Neuronal stem cell (in vitro differentiated cells): ENCODE measurements around the gene ADCY7.
A peak's percentile ranks its signal among the peaks of the same experiment; 100 is the strongest.

Experiments
- DNase-seq: peaks from one replicate; pipeline ENCODE4 v3.0.0-alpha.2; 2013; ENCODE audit warnings: low spot score
- H2AFZ ChIP-seq: one replicate; pipeline ENCODE4 v1.6.1; 2013; ENCODE audit warnings: mild to moderate bottlenecking, low read length, inconsistent platforms
- H2AK5ac ChIP-seq: 2 replicates; pipeline ENCODE4 v1.6.1; 2013; ENCODE audit warnings: low read depth, mild to moderate bottlenecking, inconsistent platforms, low read length, moderate library complexity, mixed read lengths
- H2BK120ac ChIP-seq: 2 replicates; pipeline ENCODE4 v1.6.1; 2013; ENCODE audit warnings: low read depth, mild to moderate bottlenecking, inconsistent platforms, low read length, moderate library complexity, mixed read lengths
- H2BK12ac ChIP-seq: one replicate; pipeline ENCODE4 v1.6.1; 2013; ENCODE audit warnings: low read length, inconsistent platforms
- H2BK15ac ChIP-seq: 2 replicates; pipeline ENCODE4 v1.6.1; 2013; ENCODE audit warnings: mild to moderate bottlenecking, low read length, inconsistent platforms, mixed read lengths
- H2BK5ac ChIP-seq: one replicate; pipeline ENCODE4 v1.6.1; 2013; ENCODE audit warnings: inconsistent platforms, mild to moderate bottlenecking, low read length, moderate library complexity
- H3K14ac ChIP-seq: one replicate; pipeline ENCODE4 v1.6.1; 2013; ENCODE audit warnings: low read length, inconsistent platforms
- H3K18ac ChIP-seq: 2 replicates; pipeline ENCODE4 v1.6.1; 2013; ENCODE audit warnings: low read length, inconsistent platforms
- H3K23ac ChIP-seq: 2 replicates; pipeline ENCODE4 v1.6.1; 2013; ENCODE audit warnings: low read depth, mild to moderate bottlenecking, mixed read lengths, low read length, inconsistent platforms; ENCODE audit not compliant: poor library complexity
- H3K27ac ChIP-seq: replicated peaks from 3 replicates; pipeline ENCODE4 v1.5.1; 2013; ENCODE audit warnings: low read length, inconsistent platforms
- H3K27me3 ChIP-seq, 3 experiments: 2 replicates each; pipeline ENCODE4 v1.6.1; 2013; ENCODE audit warnings: low read length in 3 of 3, mild to moderate bottlenecking in 2 of 3, inconsistent platforms in 1 of 3, low read depth in 1 of 3, mixed read lengths in 1 of 3, moderate library complexity in 1 of 3; ENCODE audit not compliant: control insufficient read depth in 3 of 3, insufficient read depth in 3 of 3
- H3K36me3 ChIP-seq, 2 donors: replicated peaks in 1 of 2; 2 replicates each; pipeline ENCODE4 v1.6.1; 2013; ENCODE audit warnings: low read length in 2 of 2; ENCODE audit not compliant: control insufficient read depth in 2 of 2, insufficient read depth in 2 of 2
- H3K4ac ChIP-seq: 2 replicates; pipeline ENCODE4 v1.6.1; 2013; ENCODE audit warnings: inconsistent platforms, mild to moderate bottlenecking, low read length, moderate library complexity
- H3K4me1 ChIP-seq, 2 donors: 1 replicate in 1 of 2; 2 replicates in 1 of 2; pipeline ENCODE4 v1.6.1; 2013; ENCODE audit warnings: low read length in 2 of 2, low read depth in 1 of 2; ENCODE audit not compliant: control insufficient read depth in 2 of 2, insufficient read depth in 1 of 2
- H3K4me2 ChIP-seq: one replicate; pipeline ENCODE4 v1.6.1; 2013; ENCODE audit warnings: mild to moderate bottlenecking, low read length, inconsistent platforms; ENCODE audit not compliant: insufficient read depth, poor library complexity, severe bottlenecking
- H3K4me3 ChIP-seq, 2 donors: 2 replicates each; pipeline ENCODE4 v1.5.1; 2013; ENCODE audit warnings: low read length in 2 of 2, mild to moderate bottlenecking in 2 of 2, inconsistent platforms in 1 of 2, moderate library complexity in 1 of 2
- H3K79me1 ChIP-seq: one replicate; pipeline ENCODE4 v1.6.1; 2013; ENCODE audit warnings: low read depth, mild to moderate bottlenecking, inconsistent platforms, low read length, moderate library complexity
- H3K9ac ChIP-seq: one replicate; pipeline ENCODE4 v1.6.1; 2013; ENCODE audit warnings: mild to moderate bottlenecking, low read depth, low read length, inconsistent platforms; ENCODE audit not compliant: poor library complexity
- H3K9me3 ChIP-seq, 2 donors: replicated peaks in 1 of 2; 2 replicates each; pipeline versions ENCODE3 to v1.6.1; 2013; ENCODE audit warnings: low read length in 2 of 2, mild to moderate bottlenecking in 2 of 2, inconsistent platforms in 1 of 2, low read depth in 1 of 2, mixed read lengths in 1 of 2, moderate library complexity in 1 of 2; ENCODE audit not compliant: control insufficient read depth in 2 of 2, insufficient read depth in 1 of 2
- H4K8ac ChIP-seq: one replicate; pipeline ENCODE4 v1.6.1; 2013; ENCODE audit warnings: low read depth, mild to moderate bottlenecking, inconsistent platforms, low read length, moderate library complexity
- H4K91ac ChIP-seq: one replicate; pipeline ENCODE4 v1.6.1; 2013; ENCODE audit warnings: low read length, low read depth, mild to moderate bottlenecking, inconsistent platforms; ENCODE audit not compliant: poor library complexity
- WGBS, 2 donors: extraction: QIAGEN DNeasy Blood & Tissue Kit; methylation state at CpG; one replicate each; pipeline ENCODE4 v1.1.7; 2013; ENCODE audit warnings: missing lambda C conversion rate in 2 of 2, mixed read lengths in 1 of 2; ENCODE audit not compliant: insufficient read length in 2 of 2, insufficient replicate concordance in 1 of 2; ENCODE audit errors: extremely low coverage in 2 of 2; 5-methylcytosine and 5-hydroxymethylcytosine counted together

Gene ADCY7

DNA sequence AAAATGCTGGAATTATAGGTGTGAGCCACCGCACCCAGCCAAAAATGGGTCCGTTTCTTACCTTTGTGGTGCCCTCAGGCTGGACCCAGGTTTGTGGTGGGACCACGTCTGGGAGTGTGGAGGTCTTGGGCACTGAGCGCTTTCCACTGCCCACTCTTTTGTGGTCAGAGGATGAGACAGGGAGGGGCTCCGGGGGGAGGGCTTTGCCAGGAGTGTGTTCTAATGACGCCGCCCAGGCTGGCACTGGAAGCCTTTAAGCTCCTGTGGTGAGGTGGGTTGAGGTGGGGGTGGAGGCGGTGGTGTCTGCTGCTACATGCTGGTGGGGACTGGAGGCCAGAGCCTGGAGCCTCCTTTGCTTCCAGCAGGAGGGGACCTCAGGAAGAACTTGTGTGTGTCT is 12.8 kb upstream of the ADCY7 start:
- Histone ChIP-seq H3K9me3 (no peaks in the 10 kb centered on the region), H3K18ac (no peak overlapping the region), H3K27me3 (peaks cover 0 to 4% (median 0%) of the 10 kb centered on the region in 3 experiments), H3K9ac (no peak overlapping the region), H2BK120ac (no peak overlapping the region), H2AFZ (peak overlapping the region; percentile 60), H3K4ac (no peak overlapping the region), H3K23ac (no peak overlapping the region), H3K4me1 (peaks cover 9 to 10% of the 10 kb centered on the region in 2 donors), H3K36me3 (no peaks in the 10 kb centered on the region), H3K27ac (no peak overlapping the region), H3K4me2 (no peak overlapping the region), H4K8ac (no peak overlapping the region), H3K4me3 (no peak overlapping the region), H2BK5ac (no peak overlapping the region), H2BK15ac (no peak overlapping the region), H3K14ac (no peak overlapping the region), H2BK12ac (no peak overlapping the region), H2AK5ac (no peak overlapping the region), H3K79me1 (no peaks in the 10 kb centered on the region), H4K91ac (no peak overlapping the region)
- WGBS, 2 donors: no CpG with 5 or more reads among the region's 8 CpGs
- no peak for DNase-seq

GRCh38 chr16:50254072-50254471 is 12.3 kb upstream of the ADCY7 start:
- no peak overlapping the region for H2BK5ac ChIP-seq
- no peak overlapping the region for H3K4ac ChIP-seq
- H2BK15ac ChIP-seq: no peak overlapping the region
- no peaks in the 10 kb centered on the region for H3K79me1 ChIP-seq
- no CpG with 5 or more reads among the region's 7 CpGs for WGBS, 2 donors
- H3K4me1 ChIP-seq: peaks cover 5 to 11% of the 10 kb centered on the region in 2 donors
- no peak overlapping the region for H3K14ac ChIP-seq
- H2BK120ac ChIP-seq: no peak overlapping the region
- H3K4me2 ChIP-seq: no peak overlapping the region
- H3K9me3 ChIP-seq: no peaks in the 10 kb centered on the region
- peak overlapping the region; percentile 60 for H2AFZ ChIP-seq
- no peak overlapping the region for H2BK12ac ChIP-seq
- H3K23ac ChIP-seq: no peak overlapping the region
- no peak for DNase-seq
- H4K91ac ChIP-seq: no peak overlapping the region
- H3K36me3 ChIP-seq: no peaks in the 10 kb centered on the region
- no peak overlapping the region for H4K8ac ChIP-seq
- H3K9ac ChIP-seq: no peak overlapping the region
- no peak overlapping the region for H3K4me3 ChIP-seq
- no peak overlapping the region for H3K27ac ChIP-seq
- H3K18ac ChIP-seq: peak overlapping the region; percentile 38
- H2AK5ac ChIP-seq: no peak overlapping the region
- no peaks in the 10 kb centered on the region for H3K27me3 ChIP-seq

DNA sequence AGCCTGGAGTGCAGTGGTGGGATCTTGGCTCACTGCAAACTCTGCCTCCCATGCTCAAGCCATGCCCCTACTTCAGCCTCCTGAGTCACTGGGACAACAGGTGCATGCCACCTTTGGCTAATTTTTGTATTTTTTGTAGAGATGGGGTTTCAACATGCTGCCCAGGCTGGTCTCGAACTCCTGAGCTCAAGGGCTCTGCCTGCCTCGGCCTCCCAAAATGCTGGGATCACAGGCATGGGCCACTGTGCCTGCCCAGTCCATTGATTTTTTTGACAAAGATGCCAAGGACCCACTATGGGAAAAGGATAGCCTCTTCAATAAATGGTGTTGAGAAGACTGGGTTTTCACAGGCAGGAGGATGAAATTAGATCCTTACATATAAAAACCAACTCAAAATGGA is 10.8 kb upstream of the ADCY7 start:
- H2BK5ac ChIP-seq: no peak overlapping the region
- H3K9ac ChIP-seq: no peak overlapping the region
- H4K8ac ChIP-seq: no peak overlapping the region
- H3K14ac ChIP-seq: no peak overlapping the region
- H3K4ac ChIP-seq: no peak overlapping the region
- H2BK15ac ChIP-seq: no peak overlapping the region
- no peak overlapping the region for H3K4me3 ChIP-seq
- H2AK5ac ChIP-seq: no peak overlapping the region
- H3K27ac ChIP-seq: no peak overlapping the region
- H3K4me1 ChIP-seq: peaks cover 13 to 21% of the 10 kb centered on the region in 2 donors
- H3K9me3 ChIP-seq: no peaks in the 10 kb centered on the region
- H3K23ac ChIP-seq: no peak overlapping the region
- H3K4me2 ChIP-seq: no peak overlapping the region
- no peak overlapping the region for H3K18ac ChIP-seq
- H3K79me1 ChIP-seq: no peaks in the 10 kb centered on the region
- no peak for DNase-seq
- WGBS, 2 donors: no CpG with 5 or more reads among the region's 2 CpGs
- no peaks in the 10 kb centered on the region for H3K27me3 ChIP-seq
- H2BK120ac ChIP-seq: no peak overlapping the region
- H2BK12ac ChIP-seq: no peak overlapping the region
- H2AFZ ChIP-seq: no peak overlapping the region
- H4K91ac ChIP-seq: no peak overlapping the region
- no peaks in the 10 kb centered on the region for H3K36me3 ChIP-seq

DNA sequence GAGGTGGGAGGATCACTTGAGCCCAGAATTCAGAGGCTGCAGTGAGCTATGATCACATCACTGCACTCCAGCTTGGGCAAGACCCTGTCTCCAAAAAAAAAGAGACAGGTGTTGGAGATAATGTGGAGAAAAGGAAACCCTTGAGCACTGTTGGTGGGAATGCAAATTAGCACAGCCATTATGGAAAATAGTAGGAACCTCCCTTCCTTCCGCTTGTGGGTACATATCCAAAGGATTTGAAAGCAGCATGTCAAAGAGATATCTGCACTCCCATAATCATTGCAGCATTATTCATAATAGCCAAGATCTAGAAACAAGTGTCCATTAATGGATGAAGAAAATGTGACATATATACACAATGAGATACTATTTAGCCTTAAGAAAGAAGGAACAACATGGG is 9.7 kb upstream of the ADCY7 start:
- H3K4ac ChIP-seq: no peak overlapping the region
- no peak overlapping the region for H3K18ac ChIP-seq
- no peak overlapping the region for H4K91ac ChIP-seq
- peaks cover 0 to 9% (median 0%) of the 10 kb centered on the region in 3 experiments for H3K27me3 ChIP-seq
- H3K36me3 ChIP-seq: no peaks in the 10 kb centered on the region
- H2AFZ ChIP-seq: no peak overlapping the region
- no peak overlapping the region for H2BK15ac ChIP-seq
- no peaks in the 10 kb centered on the region for H3K9me3 ChIP-seq
- DNase-seq: no peak
- no peak overlapping the region for H2BK5ac ChIP-seq
- H2AK5ac ChIP-seq: no peak overlapping the region
- WGBS, 2 donors: no CpG with 5 or more reads among the region's 1 CpG
- no peak overlapping the region for H3K27ac ChIP-seq
- H3K4me2 ChIP-seq: no peak overlapping the region
- peaks cover 13 to 21% of the 10 kb centered on the region in 2 donors for H3K4me1 ChIP-seq
- H3K4me3 ChIP-seq: no peak overlapping the region
- H3K79me1 ChIP-seq: no peaks in the 10 kb centered on the region
- H4K8ac ChIP-seq: no peak overlapping the region
- H3K9ac ChIP-seq: no peak overlapping the region
- no peak overlapping the region for H3K14ac ChIP-seq
- no peak overlapping the region for H2BK12ac ChIP-seq
- H2BK120ac ChIP-seq: no peak overlapping the region
- no peak overlapping the region for H3K23ac ChIP-seq
